GM19193 (cell line): ENCODE results near the gene C1R.

Experiments
- POLR2A ChIP-seq: IDR thresholded peaks from 4 replicates; pipeline ENCODE4 v1.6.1; 2011; ENCODE audit not compliant: insufficient read depth, insufficient read length; ENCODE audit errors: extremely low read depth

The C1R gene

DNA sequence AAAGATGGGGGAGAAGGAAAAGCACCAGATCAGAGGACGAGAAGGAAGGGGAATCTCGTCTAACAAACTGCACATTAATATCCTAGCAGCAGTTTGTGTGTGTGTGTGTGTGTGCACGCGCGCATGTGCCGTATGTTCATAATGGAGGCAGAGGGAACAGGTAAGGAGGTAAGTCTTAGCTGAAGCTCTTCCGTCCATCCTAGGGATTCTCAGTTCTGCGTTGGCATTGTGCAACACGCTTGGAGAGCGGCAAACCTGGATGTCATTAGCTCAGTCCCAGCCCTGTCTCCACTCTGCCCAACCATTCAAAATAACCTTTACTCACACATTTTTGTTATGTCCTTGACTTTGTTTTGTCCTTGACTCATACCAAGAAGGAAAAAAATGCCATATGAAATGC lies 1.6 kb upstream of the C1R start:
- TF ChIP-seq POLR2A = no peak

GRCh38 chr12:7093486-7093885 lies 1.2 kb upstream of the C1R start:
- no peak for TF ChIP-seq POLR2A

DNA sequence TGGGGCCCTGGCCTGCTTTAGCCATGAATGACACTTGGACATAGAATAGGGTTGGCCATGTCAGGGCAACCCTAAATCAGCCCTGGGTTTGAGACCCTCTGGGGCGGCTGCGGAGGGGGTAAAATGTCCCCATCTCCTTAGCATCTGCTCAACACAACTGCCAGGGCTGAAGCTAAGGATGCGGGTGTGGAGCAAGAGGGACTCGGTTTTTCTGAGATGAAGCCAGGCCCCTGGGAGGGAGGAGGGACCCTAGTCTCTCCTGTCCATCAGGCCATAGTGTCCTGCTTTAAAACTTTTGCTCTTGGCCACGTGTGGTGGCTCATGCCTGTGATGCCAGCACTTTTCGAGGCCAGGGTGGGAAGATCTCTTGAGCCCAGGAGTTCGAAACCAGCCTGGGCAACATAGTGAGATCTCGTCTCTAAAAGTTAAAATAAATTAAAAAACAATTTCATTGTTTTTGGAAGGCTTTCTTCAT lies 778 bp upstream of the C1R start:
- TF ChIP-seq POLR2A = no peak

DNA sequence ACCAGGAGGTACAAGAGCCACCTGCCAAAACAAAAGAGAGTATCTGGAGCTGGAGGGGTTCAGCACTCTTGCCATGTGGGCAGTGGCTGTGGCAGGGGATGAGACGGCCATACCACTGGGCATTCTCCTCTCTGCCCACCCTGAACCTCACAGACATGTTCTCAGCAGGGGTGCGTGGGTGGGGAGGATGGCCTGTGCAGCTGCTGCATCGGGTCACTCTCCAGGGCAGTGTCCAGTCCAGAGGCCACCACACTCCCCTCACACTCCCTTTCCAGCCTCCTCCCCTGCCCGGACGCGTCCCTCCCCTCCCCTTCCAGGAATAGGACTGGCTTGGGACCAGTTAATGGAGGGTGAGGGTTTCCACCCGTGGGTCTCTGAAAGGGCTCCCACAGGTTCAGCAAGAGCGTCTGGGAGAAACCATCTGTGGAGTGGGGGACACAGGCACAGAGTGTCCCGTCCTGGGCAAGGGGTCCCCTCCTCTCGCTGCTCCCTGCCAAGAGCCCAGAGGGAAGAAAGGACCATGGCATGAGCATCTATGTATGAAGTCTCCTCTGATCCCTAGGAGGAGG lies 501 bp downstream of the C1R start:
- TF ChIP-seq POLR2A = no peak

GRCh38 chr12:7091171-7091570 lies 1.1 kb downstream of the C1R start:
- no peak for TF ChIP-seq POLR2A

GRCh38 chr12:7090222-7090998 lies 1.8 kb downstream of the C1R start:
- TF ChIP-seq POLR2A = no peak

DNA sequence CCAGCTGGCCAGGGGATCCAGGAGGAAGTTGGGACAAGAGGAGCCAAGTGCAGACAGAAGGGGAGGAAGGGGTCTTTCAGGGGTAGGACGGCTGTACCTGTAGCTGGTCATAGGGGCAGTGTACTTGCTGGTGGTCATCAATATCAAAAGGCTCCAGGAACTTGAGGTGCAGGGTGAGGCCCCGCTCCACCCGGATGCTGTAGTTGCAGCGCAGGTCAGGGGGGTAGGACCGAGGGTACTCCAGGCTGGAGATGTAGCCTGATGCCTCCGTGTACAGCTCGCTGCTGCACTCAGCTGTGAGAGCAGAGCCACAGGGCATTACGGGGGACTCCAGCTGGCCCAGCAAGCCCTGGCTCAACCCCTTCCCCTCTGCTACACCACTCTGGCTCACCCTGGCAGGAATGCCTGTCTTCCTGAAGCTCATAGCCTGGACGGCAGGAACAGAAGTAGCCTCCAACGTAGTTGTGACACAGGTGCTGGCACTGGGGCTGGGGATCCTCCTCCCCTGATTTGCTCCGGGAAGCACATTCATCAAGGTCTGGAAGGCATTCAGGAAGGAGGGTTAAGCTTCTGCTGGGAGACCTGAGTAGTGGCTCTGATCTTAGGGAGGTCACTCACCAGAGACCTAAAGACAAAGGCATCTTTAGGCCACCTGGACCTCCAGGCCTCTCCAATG lies 2.9 kb downstream of the C1R start:
- TF ChIP-seq POLR2A = no peak

DNA sequence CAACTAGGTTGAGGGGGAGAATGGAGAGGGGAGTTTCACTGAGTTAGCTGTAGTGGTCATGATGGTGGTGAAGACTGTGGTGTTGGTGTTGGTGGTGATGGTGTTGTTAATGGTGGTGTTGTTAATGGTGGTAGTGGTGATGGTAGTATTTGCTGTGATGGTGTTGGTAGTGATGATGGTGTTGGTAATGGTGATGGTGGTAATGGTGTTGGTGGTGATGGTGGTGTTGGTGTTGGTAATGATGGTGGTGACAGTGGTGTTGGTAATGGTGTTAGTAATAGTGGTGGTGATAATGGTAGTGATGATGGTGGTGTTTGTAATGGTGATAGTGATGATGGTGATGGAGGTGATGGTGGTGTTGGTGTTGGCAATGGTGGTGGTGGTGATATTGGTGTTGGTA lies 9.1 kb downstream of the C1R start:
- TF ChIP-seq POLR2A = no peak

DNA sequence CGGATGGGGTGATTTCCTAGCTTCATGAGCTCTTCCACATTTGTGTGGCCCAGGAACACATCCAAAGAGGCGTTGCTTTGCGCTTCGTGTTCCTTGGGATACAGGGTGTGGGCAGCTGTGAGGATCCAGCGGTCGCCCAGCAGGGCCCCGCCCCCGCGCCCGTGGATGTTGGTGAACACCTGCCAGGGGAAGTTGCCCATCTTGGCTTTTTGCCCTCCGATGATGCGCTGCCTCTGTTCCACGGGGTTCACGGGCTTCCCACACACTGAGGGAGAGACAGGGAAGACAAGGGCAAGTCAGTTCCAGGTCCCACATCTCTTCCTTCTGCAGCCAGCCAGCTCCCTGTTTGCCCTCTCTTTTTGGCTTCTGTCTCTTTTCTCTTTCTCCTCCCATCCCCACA lies 11.2 kb downstream of the C1R start:
- no peak for TF ChIP-seq POLR2A

DNA sequence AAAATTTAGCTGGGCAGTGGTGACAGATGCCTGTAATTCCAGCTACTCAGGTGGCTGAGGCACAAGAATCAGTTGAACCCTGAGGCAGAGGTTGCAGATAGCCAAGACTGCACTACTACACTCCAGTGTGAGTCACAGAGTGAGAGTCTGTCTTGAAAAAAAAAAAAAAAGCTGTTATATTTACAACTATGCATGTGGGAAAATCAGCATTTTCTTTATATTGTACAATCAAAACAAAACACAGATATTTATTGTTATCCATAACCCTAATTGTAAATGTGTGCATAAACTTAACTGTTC lies 12.5 kb downstream of the C1R start:
- TF ChIP-seq POLR2A = no peak

GRCh38 chr12:7078163-7078562 lies 14.1 kb downstream of the C1R start:
- TF ChIP-seq POLR2A = no peak

- TF ChIP-seq POLR2A = no peak
Observed at GRCh38 chr12:7076493-7076892, 15.8 kb downstream of the C1R start.

GRCh38 chr12:7075939-7076338 lies 16.3 kb downstream of the C1R start:
- no peak for TF ChIP-seq POLR2A

DNA sequence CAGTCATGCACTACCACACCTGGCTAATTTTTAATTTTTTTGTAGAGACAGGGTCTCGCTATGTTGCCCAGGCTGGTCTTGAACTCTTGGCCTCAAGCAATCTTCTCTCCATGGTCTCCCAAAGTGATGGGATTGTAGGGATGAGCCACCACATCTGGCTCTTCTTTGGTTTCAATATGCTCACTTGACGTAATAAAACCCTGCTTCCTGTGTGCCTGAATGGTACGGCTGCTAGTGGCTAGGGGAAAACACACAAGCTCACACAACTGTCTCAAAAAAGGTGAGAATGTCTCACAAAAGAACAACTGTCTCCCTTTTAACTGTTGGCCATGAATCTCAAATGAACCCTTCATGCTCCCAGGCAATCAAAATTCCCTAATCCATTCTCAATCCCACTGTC lies 16.7 kb downstream of the C1R start:
- TF ChIP-seq POLR2A = no peak

- TF ChIP-seq POLR2A = no peak
Observed at GRCh38 chr12:7073946-7074345, 18.3 kb downstream of the C1R start.

DNA sequence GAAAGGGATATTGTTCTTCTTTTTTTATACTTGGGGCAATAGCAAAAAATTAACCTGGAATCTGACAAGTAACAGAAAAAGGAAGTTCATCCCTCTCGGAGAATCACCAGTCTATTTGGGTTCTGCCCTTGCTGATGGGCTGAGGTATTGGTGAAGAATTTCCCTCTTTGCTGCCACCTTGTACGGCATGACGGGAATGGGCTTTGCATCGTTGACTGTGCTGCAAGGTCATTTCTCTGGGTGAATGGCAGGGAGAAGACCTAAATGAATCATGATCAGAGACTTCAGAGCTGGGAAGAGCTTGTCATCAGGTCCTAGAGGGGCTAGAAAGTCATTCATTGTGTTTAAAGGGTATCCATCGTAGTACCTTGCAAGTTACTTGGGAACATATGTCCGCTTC lies 19.7 kb downstream of the C1R start:
- no peak for TF ChIP-seq POLR2A
